Measurements from ENCODE around the gene LDB2.

The LDB2 gene

DNA sequence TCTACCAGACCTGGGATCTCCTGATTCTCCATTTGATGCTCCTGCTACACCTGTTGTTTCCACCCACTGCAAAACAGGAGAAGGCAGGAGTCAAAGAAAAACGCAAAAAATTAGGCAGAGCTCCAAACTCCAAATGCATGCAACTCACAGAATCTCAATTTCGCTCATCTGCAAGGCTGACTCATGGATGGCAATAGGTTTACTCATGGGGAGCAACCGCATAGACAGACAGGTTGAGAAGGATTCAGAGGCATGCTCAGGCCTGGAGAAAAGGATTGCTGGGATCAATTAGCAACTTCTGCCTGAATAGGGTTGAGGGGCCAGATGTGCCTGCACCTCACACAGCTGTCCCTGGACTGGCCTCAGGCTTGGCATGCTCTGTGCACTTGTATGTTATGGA, 231.0 kb downstream of the LDB2 start:
- TF ChIP-seq EZH2 (IDR thresholded peaks at IDR 0.05; ENCODE audit: borderline replicate concordance, low read length): no peak
- TF ChIP-seq, protein P1, sequence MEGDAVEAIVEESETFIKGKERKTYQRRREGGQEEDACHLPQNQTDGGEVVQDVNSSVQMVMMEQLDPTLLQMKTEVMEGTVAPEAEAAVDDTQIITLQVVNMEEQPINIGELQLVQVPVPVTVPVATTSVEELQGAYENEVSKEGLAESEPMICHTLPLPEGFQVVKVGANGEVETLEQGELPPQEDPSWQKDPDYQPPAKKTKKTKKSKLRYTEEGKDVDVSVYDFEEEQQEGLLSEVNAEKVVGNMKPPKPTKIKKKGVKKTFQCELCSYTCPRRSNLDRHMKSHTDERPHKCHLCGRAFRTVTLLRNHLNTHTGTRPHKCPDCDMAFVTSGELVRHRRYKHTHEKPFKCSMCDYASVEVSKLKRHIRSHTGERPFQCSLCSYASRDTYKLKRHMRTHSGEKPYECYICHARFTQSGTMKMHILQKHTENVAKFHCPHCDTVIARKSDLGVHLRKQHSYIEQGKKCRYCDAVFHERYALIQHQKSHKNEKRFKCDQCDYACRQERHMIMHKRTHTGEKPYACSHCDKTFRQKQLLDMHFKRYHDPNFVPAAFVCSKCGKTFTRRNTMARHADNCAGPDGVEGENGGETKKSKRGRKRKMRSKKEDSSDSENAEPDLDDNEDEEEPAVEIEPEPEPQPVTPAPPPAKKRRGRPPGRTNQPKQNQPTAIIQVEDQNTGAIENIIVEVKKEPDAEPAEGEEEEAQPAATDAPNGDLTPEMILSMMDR (IDR thresholded peaks at IDR 0.05; ENCODE audit: low read length): no peak
- no peaks in the 10 kb centered on the region for H3K36me3 ChIP-seq (ENCODE audit: insufficient read depth, low read length)
- no peaks in the 10 kb centered on the region for H3K9me3 ChIP-seq (ENCODE audit: low read length)
- no peak overlapping the region for H3K4me3 ChIP-seq (ENCODE audit: low read depth, low read length, poor library complexity, severe bottlenecking)
- H2AFZ ChIP-seq (ENCODE audit: low read length): no peak overlapping the region
- H4K20me1 ChIP-seq (ENCODE audit: insufficient read depth, low read length): no peaks in the 10 kb centered on the region
- H3K27ac ChIP-seq (ENCODE audit: low read depth, low read length, poor library complexity, severe bottlenecking): no peak overlapping the region
- no peaks in the 10 kb centered on the region for H3K4me1 ChIP-seq (ENCODE audit: insufficient read depth, low read length, severe bottlenecking)
- H3K79me2 ChIP-seq (ENCODE audit: insufficient read depth, low read length): no peaks in the 10 kb centered on the region
- no peak overlapping the region for H3K9ac ChIP-seq (ENCODE audit: low read length)
- no peaks in the 10 kb centered on the region for H3K27me3 ChIP-seq (ENCODE audit: insufficient read depth, low read length)
- H3K4me2 ChIP-seq (ENCODE audit: low read length): no peak overlapping the region
- H3F3A ChIP-seq (ENCODE audit: insufficient read depth, low read length): no peaks in the 10 kb centered on the region
- H3K9me2 ChIP-seq (ENCODE audit: low read depth, low read length): no peaks in the 10 kb centered on the region

DNA sequence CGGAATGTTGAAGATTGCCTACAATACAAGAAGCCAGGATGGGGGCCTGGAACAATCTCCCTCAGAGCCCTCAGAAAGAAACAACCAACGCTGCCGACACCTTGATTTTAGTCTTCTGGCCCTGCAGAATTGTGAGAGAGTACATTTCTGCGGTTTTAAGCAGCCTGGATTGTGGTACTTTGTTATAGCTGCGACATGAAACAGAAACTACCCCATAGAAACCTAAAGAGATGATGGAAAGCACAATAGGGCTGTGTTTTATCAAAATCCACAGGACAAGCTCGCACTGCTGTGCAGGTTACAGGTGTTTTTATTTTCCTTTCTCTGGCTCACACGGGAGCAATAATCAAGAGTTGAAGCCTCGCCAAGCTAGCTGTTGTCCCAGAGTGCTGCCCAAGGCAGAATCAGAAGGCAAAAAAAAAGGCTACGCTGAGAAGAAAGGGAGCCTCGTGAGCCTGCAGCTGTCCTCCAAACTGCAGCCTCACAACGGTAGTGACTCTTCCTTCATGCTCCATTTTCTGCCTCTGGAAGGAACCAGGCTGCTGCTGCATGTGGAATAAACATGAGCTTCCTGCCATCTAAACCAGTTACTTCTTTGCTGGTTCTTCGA, 232.4 kb downstream of the LDB2 start:
- Histone ChIP-seq H3K4me1 (ENCODE audit: insufficient read depth, low read length, severe bottlenecking) (no peaks in the 10 kb centered on the region), H3K4me3 (ENCODE audit: low read depth, low read length, poor library complexity, severe bottlenecking) (no peak overlapping the region), H3K27ac (ENCODE audit: low read depth, low read length, poor library complexity, severe bottlenecking) (no peak overlapping the region), H3F3A (ENCODE audit: insufficient read depth, low read length) (no peaks in the 10 kb centered on the region), H3K9me3 (ENCODE audit: low read length) (no peaks in the 10 kb centered on the region), H3K9me2 (ENCODE audit: low read depth, low read length) (no peaks in the 10 kb centered on the region), H3K4me2 (ENCODE audit: low read length) (no peak overlapping the region), H3K79me2 (ENCODE audit: insufficient read depth, low read length) (no peaks in the 10 kb centered on the region), H2AFZ (ENCODE audit: low read length) (no peak overlapping the region), H3K9ac (ENCODE audit: low read length) (no peak overlapping the region), H4K20me1 (ENCODE audit: insufficient read depth, low read length) (no peaks in the 10 kb centered on the region), H3K27me3 (ENCODE audit: insufficient read depth, low read length) (no peaks in the 10 kb centered on the region), H3K36me3 (ENCODE audit: insufficient read depth, low read length) (no peaks in the 10 kb centered on the region)
- TF ChIP-seq, protein P1 (IDR thresholded peaks at IDR 0.05; ENCODE audit: low read length): no peak
- TF ChIP-seq EZH2 (IDR thresholded peaks at IDR 0.05; ENCODE audit: borderline replicate concordance, low read length): no peak

DNA sequence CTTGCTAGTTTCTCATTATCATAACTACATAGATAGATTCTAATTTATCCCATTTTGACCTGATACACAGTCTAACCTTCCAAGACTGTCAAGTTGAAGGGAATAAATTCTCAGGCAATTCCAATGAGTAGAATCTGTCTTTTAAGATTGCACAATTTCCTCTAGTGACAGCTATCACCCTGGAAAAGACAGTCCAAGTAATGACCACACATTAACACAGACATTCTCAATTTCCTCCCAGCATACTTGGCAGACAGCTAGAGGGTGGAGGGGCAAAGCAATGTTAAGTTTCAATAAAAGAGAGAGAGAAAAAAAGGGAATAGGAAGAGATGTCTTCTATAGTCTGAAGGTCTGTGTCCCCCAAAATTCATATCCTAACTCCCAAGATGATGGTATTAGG, 234.7 kb downstream of the LDB2 start:
- Histone ChIP-seq H3K36me3 (ENCODE audit: insufficient read depth, low read length) (no peaks in the 10 kb centered on the region), H3K9me3 (ENCODE audit: low read length) (no peaks in the 10 kb centered on the region), H3K9ac (ENCODE audit: low read length) (no peak overlapping the region), H3K9me2 (ENCODE audit: low read depth, low read length) (no peaks in the 10 kb centered on the region), H4K20me1 (ENCODE audit: insufficient read depth, low read length) (no peaks in the 10 kb centered on the region), H3K79me2 (ENCODE audit: insufficient read depth, low read length) (no peaks in the 10 kb centered on the region), H3K27me3 (ENCODE audit: insufficient read depth, low read length) (no peaks in the 10 kb centered on the region), H3K4me2 (ENCODE audit: low read length) (no peak overlapping the region), H2AFZ (ENCODE audit: low read length) (no peak overlapping the region), H3K27ac (ENCODE audit: low read depth, low read length, poor library complexity, severe bottlenecking) (no peak overlapping the region), H3K4me1 (ENCODE audit: insufficient read depth, low read length, severe bottlenecking) (no peaks in the 10 kb centered on the region), H3K4me3 (ENCODE audit: low read depth, low read length, poor library complexity, severe bottlenecking) (no peak overlapping the region), H3F3A (ENCODE audit: insufficient read depth, low read length) (no peaks in the 10 kb centered on the region)
- TF ChIP-seq, protein P1 (IDR thresholded peaks at IDR 0.05; ENCODE audit: low read length): no peak
- no peak for TF ChIP-seq EZH2 (IDR thresholded peaks at IDR 0.05; ENCODE audit: borderline replicate concordance, low read length)

Data from OCI-LY1 (cell line).